ENCODE data around the gene TAF9. TPM values are rescaled to one million over a fixed set of nuclear protein-coding genes. Genes with fewer than 3 reads are reported as not detected.

TAF9 gene, protein sequence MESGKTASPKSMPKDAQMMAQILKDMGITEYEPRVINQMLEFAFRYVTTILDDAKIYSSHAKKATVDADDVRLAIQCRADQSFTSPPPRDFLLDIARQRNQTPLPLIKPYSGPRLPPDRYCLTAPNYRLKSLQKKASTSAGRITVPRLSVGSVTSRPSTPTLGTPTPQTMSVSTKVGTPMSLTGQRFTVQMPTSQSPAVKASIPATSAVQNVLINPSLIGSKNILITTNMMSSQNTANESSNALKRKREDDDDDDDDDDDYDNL
- total RNA-seq = 10 to 100 TPM; 36.5 to 47.7 (median 36.8) TPM
- long read RNA-seq, donor 1, transcript TAF9-201 (3 exons, 1,283 nt) = major isoform, 31 of 36 reads
- long read RNA-seq, donor 1, partial matches to known transcripts = 0 of 36 reads
- long read RNA-seq, donor 1, other reads (novel, unspliced or antisense) = 1 of 36 reads
- long read RNA-seq, donor 2, transcript TAF9-201 (3 exons, 1,283 nt) = major isoform, 39 of 49 reads
- long read RNA-seq, donor 2, partial matches to known transcripts = 0 of 49 reads
- long read RNA-seq, donor 2, other reads (novel, unspliced or antisense) = 3 of 49 reads

DNA sequence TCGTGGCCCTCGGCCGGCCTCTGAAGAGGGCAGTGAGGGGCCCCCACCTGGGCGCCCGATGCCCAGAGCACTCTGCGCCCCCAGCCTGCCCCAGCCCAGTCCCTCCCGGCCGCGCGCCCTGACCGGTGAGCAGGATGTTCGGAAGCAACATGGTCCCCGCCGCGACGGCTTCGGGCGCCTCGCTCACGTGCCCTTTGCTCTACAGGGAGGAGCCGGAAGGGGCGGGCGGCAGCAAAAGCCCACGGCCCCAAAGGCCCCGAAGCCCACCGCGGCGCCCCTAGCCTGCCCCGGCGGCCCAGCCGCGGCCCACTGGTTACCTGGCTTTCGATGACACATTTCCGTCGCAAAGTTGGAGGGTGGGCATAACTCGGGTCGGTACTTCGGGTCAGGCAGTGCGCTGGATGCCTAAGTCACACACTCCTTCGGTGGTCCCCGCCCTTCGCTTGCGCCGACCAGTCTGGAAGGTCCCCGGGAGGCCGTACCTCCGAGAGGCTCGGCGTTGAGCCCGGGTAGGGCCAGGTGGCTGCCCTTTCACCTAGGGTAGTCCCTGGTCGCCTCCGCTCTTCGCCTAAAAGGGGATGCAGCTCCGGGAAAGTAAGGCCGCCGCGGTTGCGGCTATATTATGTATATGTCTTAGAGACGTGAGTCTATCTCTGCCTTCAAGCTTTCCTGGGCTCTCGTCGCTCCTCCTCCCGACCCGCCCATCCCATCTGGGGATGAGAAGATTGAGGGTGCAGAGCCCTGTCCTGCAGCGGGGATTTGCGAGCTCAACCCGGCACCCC, at the start of gene TAF9, which contains the start of the genes AK6 and RAD17:
TSS of gene TAF9 (minus strand) at position 181 of the 782 bp plus-strand sequence. CDS start 3,783 bp downstream, outside the sequence.
TSS of gene AK6 (minus strand) at position 181 of the 782 bp plus-strand sequence. CDS start at position 151, 30 bp downstream.
TSS of gene RAD17 (plus strand) at position 479 of the 782 bp plus-strand sequence. CDS start 2,391 bp downstream, outside the sequence.
- H3K4me3 ChIP-seq = peak within 1 kb of the TSS; percentile 66
- intact Hi-C loops (cut with DNase I, micrococcal nuclease) = no loop called here

DNA sequence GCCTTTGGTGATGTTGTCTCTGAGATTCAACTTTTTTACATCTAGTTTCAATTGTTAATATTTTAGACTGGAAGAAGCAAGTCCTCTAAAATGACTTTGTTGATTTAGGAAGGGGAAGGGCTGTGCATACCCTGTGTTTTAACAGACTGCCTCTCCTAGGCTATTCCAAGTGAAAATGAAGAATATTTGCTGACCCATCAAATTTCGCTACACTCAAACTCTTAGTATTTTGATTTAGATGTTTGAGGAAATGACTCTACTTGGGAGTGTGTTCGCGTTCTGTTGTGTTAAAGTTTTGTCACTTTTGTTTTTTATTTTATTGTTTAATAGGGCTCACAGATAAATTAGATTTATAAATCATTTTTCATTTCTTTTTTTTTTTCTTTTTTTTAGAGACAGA, 49.2 kb upstream of the TAF9 start:
- ATAC-seq (no peak), DNase-seq (no peak)
- no peaks in the 10 kb centered on the region for H3K9me3 ChIP-seq
- intact Hi-C loops (cut with DNase I, micrococcal nuclease) = no loop called here
- TF ChIP-seq, protein P1, sequence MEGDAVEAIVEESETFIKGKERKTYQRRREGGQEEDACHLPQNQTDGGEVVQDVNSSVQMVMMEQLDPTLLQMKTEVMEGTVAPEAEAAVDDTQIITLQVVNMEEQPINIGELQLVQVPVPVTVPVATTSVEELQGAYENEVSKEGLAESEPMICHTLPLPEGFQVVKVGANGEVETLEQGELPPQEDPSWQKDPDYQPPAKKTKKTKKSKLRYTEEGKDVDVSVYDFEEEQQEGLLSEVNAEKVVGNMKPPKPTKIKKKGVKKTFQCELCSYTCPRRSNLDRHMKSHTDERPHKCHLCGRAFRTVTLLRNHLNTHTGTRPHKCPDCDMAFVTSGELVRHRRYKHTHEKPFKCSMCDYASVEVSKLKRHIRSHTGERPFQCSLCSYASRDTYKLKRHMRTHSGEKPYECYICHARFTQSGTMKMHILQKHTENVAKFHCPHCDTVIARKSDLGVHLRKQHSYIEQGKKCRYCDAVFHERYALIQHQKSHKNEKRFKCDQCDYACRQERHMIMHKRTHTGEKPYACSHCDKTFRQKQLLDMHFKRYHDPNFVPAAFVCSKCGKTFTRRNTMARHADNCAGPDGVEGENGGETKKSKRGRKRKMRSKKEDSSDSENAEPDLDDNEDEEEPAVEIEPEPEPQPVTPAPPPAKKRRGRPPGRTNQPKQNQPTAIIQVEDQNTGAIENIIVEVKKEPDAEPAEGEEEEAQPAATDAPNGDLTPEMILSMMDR (IDR thresholded peaks at IDR 0.05) = no peak
- no peak overlapping the region for H3K4me3 ChIP-seq
- no peaks in the 10 kb centered on the region for H3K36me3 ChIP-seq (ENCODE audit: low read depth)
- H3K4me1 ChIP-seq (ENCODE audit: low read depth) = no peaks in the 10 kb centered on the region

More for the DNA sequence above, at the start of gene TAF9, which contains the start of the genes AK6 and RAD17:
- DNase-seq = peak; percentile 94 to 97 (median 97)
- ATAC-seq = peak; percentile 98
- Histone ChIP-seq H3K9me3 (no peaks in the 10 kb centered on the region), H3K36me3 (ENCODE audit: low read depth) (peaks cover 4% of the 10 kb centered on the region), H3K4me1 (ENCODE audit: low read depth) (peaks cover 31% of the 10 kb centered on the region)
- TF ChIP-seq, protein P1 (IDR thresholded peaks at IDR 0.05) = no peak

DNA sequence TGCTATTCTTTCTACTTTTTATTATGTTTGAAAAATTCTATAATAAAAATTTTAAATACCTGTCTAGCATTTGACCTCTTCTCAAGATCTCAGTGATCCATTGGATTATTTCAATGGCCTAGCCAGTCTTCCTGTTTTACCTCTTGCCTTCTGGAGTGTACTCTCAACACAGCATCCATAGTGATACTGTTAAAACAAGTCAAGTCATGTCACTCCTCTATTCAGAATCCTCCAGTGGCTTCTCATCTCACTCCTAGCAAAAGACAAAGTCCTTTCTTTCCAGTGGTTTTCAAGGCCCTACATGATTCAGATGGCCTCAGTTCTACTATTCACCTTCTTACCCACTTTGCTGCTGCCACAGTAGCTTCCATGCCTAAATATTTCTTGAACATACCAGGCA, 47.4 kb upstream of the TAF9 start:
- TF ChIP-seq, protein P1 (IDR thresholded peaks at IDR 0.05) = no peak
- ATAC-seq (no peak), DNase-seq (no peak)
- Histone ChIP-seq H3K4me3 (no peak overlapping the region), H3K4me1 (ENCODE audit: low read depth) (no peaks in the 10 kb centered on the region), H3K36me3 (ENCODE audit: low read depth) (no peaks in the 10 kb centered on the region), H3K9me3 (no peaks in the 10 kb centered on the region)
- intact Hi-C loops (cut with DNase I, micrococcal nuclease) = no loop called here

DNA sequence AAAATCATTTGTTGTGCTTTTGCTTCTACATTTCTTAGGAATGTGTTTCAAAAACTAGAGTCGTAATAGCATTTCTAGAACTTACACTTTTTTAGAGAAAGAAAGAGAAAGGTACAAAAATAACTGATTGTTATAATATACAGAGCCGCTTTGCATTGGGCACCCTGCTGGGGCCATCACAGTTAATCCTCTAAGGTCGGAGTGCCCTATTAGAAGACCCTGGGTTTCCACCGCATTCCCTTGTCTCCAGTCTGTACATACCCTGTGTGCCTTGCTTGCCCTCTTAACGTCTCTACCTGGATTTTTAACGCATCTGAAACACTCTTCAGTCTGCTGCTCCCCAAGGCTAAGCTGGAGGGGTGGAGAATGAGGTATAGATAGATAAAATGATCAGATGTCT, 46.9 kb upstream of the TAF9 start:
- no peaks in the 10 kb centered on the region for H3K4me1 ChIP-seq (ENCODE audit: low read depth)
- H3K9me3 ChIP-seq = no peaks in the 10 kb centered on the region
- TF ChIP-seq, protein P1 (IDR thresholded peaks at IDR 0.05) = no peak
- DNase-seq (peak in 1 of 3 donors; percentile 15), ATAC-seq (no peak)
- H3K36me3 ChIP-seq (ENCODE audit: low read depth) = no peaks in the 10 kb centered on the region
- no peak overlapping the region for H3K4me3 ChIP-seq
- intact Hi-C loops (cut with DNase I, micrococcal nuclease) = no loop called here

DNA sequence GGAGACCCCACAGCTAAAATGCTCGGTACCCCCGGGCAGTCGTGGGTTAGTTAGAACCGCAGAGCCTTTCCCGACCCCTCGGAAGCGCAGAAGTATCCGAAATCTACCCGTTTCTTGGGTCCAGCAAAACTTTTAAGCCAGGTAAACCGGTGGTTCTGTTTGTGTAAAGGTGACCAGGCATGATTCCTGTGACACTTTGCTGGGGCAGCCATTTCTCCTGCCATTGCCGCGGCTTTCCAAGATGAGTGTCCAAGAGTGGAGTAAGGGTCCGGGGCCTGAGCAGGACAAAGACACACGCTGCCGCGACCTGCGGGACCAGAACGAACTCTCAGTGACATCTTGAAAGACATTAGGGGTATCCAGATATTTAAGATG, 46.3 kb upstream of the TAF9 start:
- H3K36me3 ChIP-seq (ENCODE audit: low read depth) = no peaks in the 10 kb centered on the region
- H3K4me3 ChIP-seq = peak overlapping the region; percentile 54
- intact Hi-C loops (cut with DNase I, micrococcal nuclease) = no loop called here
- ATAC-seq = peak; percentile 55
- TF ChIP-seq, protein P1 (IDR thresholded peaks at IDR 0.05) = no peak
- H3K4me1 ChIP-seq (ENCODE audit: low read depth) = no peaks in the 10 kb centered on the region
- no peaks in the 10 kb centered on the region for H3K9me3 ChIP-seq
- peak; percentile 54 to 64 (median 62) for DNase-seq

Measured in mucosa of descending colon (tissue), 3 donors.